ENCODE results near the gene DNAH8. TPM values are rescaled to one million over a fixed set of nuclear protein-coding genes. Genes with fewer than 3 reads are reported as not detected.

The DNAH8 gene
- total and polyA plus RNA-seq, 2 donors from 2014 or later: 0.50 TPM; not detected in 1

- no peaks in the 10 kb centered on the region for H3K36me3 ChIP-seq (ENCODE audit: control insufficient read depth in 2 of 3, insufficient read depth in 3 of 3, low read length in 3 of 3)
- no peak for TF ChIP-seq CTCF (IDR thresholded peaks at IDR 0.05; ENCODE audit: borderline replicate concordance, extremely low read depth, insufficient read depth)
- H3K27me3 ChIP-seq (ENCODE audit: control insufficient read depth, insufficient read depth, low read length): no peaks in the 10 kb centered on the region
- H3K9ac ChIP-seq (ENCODE audit: low read length in 3 of 3): no peak overlapping the region
- no peaks in the 10 kb centered on the region for H3K4me1 ChIP-seq (ENCODE audit: control insufficient read depth in 2 of 3, insufficient read depth in 2 of 3, low read depth in 1 of 3, low read length in 3 of 3)
- FAIRE-seq: no peak
- intact Hi-C loops (cut with DNase I): no loop called here
- DNase-seq: peak in 2 of 5 donors; percentile 46 to 56
- H3K27ac ChIP-seq (ENCODE audit: low read depth in 2 of 2, low read length in 2 of 2): no peak overlapping the region
- H3K9me3 ChIP-seq (ENCODE audit: control insufficient read depth in 2 of 3, insufficient read depth in 1 of 3, low read length in 3 of 3): no peaks in the 10 kb centered on the region
- no peak overlapping the region for H3K4me3 ChIP-seq (ENCODE audit: low read length in 3 of 3)
Measured at GRCh38 chr6:38722038-38722437, 6.9 kb downstream of the DNAH8 start.

GRCh38 chr6:38722727-38723334, 7.7 kb downstream of the DNAH8 start:
- no peak for TF ChIP-seq CTCF (IDR thresholded peaks at IDR 0.05; ENCODE audit: borderline replicate concordance, extremely low read depth, insufficient read depth)

GRCh38 chr6:38723783-38724182, 8.7 kb downstream of the DNAH8 start:
- FAIRE-seq: no peak
- Histone ChIP-seq H3K4me1 (ENCODE audit: control insufficient read depth in 2 of 3, insufficient read depth in 2 of 3, low read depth in 1 of 3, low read length in 3 of 3) (no peaks in the 10 kb centered on the region), H3K36me3 (ENCODE audit: control insufficient read depth in 2 of 3, insufficient read depth in 3 of 3, low read length in 3 of 3) (no peaks in the 10 kb centered on the region), H3K9ac (ENCODE audit: low read length in 3 of 3) (no peak overlapping the region), H3K9me3 (ENCODE audit: control insufficient read depth in 2 of 3, insufficient read depth in 1 of 3, low read length in 3 of 3) (no peaks in the 10 kb centered on the region), H3K27ac (ENCODE audit: low read depth in 2 of 2, low read length in 2 of 2) (no peak overlapping the region), H3K27me3 (ENCODE audit: control insufficient read depth, insufficient read depth, low read length) (no peaks in the 10 kb centered on the region), H3K4me3 (ENCODE audit: low read length in 3 of 3) (no peak overlapping the region)
- TF ChIP-seq CTCF (IDR thresholded peaks at IDR 0.05; ENCODE audit: borderline replicate concordance, extremely low read depth, insufficient read depth): no peak
- intact Hi-C loops (cut with DNase I): no loop called here
- DNase-seq: no peak

More at GRCh38 chr6:38722727-38723334, 7.7 kb downstream of the DNAH8 start:
- Histone ChIP-seq H3K9ac (ENCODE audit: low read length in 3 of 3) (no peak overlapping the region), H3K4me3 (ENCODE audit: low read length in 3 of 3) (no peak overlapping the region), H3K9me3 (ENCODE audit: control insufficient read depth in 2 of 3, insufficient read depth in 1 of 3, low read length in 3 of 3) (no peaks in the 10 kb centered on the region), H3K27ac (ENCODE audit: low read depth in 2 of 2, low read length in 2 of 2) (no peak overlapping the region), H3K4me1 (ENCODE audit: control insufficient read depth in 2 of 3, insufficient read depth in 2 of 3, low read depth in 1 of 3, low read length in 3 of 3) (no peaks in the 10 kb centered on the region), H3K36me3 (ENCODE audit: control insufficient read depth in 2 of 3, insufficient read depth in 3 of 3, low read length in 3 of 3) (no peaks in the 10 kb centered on the region), H3K27me3 (ENCODE audit: control insufficient read depth, insufficient read depth, low read length) (no peaks in the 10 kb centered on the region)
- FAIRE-seq: no peak
- DNase-seq: peak in 1 of 5 donors; percentile 34
- intact Hi-C loops (cut with DNase I): no loop called here

GRCh38 chr6:38724343-38724742, 9.2 kb downstream of the DNAH8 start:
- no peak for FAIRE-seq

More at GRCh38 chr6:38724343-38724742, 9.2 kb downstream of the DNAH8 start:
- no peak for TF ChIP-seq CTCF (IDR thresholded peaks at IDR 0.05; ENCODE audit: borderline replicate concordance, extremely low read depth, insufficient read depth)
- Histone ChIP-seq H3K27me3 (ENCODE audit: control insufficient read depth, insufficient read depth, low read length) (no peaks in the 10 kb centered on the region), H3K4me1 (ENCODE audit: control insufficient read depth in 2 of 3, insufficient read depth in 2 of 3, low read depth in 1 of 3, low read length in 3 of 3) (no peaks in the 10 kb centered on the region), H3K36me3 (ENCODE audit: control insufficient read depth in 2 of 3, insufficient read depth in 3 of 3, low read length in 3 of 3) (no peaks in the 10 kb centered on the region), H3K9ac (ENCODE audit: low read length in 3 of 3) (no peak overlapping the region), H3K9me3 (ENCODE audit: control insufficient read depth in 2 of 3, insufficient read depth in 1 of 3, low read length in 3 of 3) (no peaks in the 10 kb centered on the region), H3K27ac (ENCODE audit: low read depth in 2 of 2, low read length in 2 of 2) (no peak overlapping the region), H3K4me3 (ENCODE audit: low read length in 3 of 3) (no peak overlapping the region)
- intact Hi-C loops (cut with DNase I): no loop called here
- DNase-seq: no peak

All from kidney (tissue), 14 donors.